Daoy (cell line): Measurements from ENCODE around the gene VWA8. TPM values are rescaled to one million over a fixed set of nuclear protein-coding genes. Genes with fewer than 3 reads are reported as not detected.
"Not testable (repeated sequence)": the region's sequence is repeated elsewhere in the genome, so short reads cannot be mapped to it uniquely, and the experiment has no call there.

Experiments
- DNase-seq: peaks from one replicate; pipeline ENCODE4 v3.0.0-alpha.2; 2015; ENCODE audit warnings: low read depth
- total RNA-seq: library from RNA; depleted of rRNA; stranded (reverse); fragments of >200 nt; shearing (Covaris generic); gene quantifications from 2 replicates; pipeline ENCODE4 v1.2.3, GENCODE V29; 2014

The VWA8 gene
- total RNA-seq, 1 experiment from 2014 or later: 10.1 TPM

DNA sequence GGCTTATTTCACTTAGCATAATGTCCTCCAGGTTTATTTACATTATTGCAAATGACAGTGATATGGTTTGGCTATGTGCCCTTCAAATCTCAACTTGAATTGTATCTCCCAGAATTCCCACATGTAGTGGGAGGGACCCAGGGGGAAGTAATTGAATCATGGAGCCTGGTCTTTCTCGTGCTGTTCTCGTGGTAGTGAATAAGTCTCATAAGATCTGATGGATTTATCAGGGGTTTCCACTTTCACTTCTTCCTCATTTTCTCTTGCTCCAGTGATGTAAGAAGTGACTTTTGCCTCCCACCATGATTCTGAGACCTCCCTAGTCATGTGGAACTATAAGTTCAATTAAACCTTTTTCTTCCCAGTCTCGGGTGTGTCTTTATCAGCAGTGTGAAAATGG lies 109.6 kb downstream of the VWA8 start:
- no peak for DNase-seq

DNA sequence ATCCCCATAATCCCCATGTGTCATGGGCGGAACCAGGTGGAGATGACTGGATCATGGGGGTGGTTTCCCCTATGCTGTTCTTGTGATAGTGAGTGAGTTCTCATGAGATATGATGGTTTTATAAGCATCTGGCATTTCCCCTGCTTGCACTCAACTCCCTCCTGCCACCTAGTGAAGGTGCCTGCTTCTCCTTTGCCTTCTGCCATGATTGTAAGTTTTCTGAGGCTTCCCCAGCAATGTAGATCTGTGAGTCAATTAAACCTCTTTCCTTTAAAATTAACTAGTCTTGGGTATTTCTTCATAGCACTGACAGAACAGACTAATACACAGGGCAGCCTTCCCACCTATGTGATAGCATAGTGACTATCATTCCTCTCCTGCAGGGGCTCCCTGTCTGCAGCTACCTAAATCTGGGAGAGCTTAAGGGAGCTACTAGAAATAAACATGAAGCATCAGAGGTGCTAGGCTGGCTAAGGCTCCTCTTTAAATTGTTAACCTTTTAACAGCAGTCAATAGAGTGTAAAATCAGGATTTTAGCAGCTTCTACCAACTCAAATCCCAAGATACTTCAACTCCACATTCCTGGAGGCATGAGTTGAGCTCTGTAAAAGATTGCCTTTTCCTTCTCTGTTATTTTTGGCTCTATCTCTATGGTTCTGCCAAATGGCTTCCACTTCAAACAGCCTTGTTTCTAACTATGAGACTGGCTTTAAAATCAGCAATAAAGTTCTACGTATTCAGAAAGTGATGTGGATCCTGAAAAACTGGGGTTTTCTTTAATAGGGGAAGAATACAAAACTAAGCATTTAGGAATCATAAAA lies 112.3 kb downstream of the VWA8 start:
- no peak for DNase-seq

DNA sequence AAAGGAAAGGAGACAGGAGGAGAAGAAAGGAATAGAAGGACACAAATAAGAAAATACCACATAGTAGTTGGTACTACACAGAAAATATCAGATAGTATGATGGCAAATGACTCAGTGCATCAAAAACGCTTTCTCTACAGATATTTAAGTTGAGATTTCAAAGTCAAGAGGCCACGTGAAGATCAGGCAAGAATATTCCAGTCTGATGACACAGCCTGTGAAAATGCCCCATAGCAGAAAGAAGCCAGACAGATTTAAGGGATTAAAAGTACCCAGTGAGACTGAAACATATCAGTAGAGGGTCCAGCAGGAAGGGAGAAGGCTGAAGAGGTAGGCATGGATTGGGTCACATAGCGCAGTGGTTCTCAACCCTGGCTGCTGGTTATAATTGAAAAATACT lies 113.7 kb downstream of the VWA8 start:
- DNase-seq: no peak

DNA sequence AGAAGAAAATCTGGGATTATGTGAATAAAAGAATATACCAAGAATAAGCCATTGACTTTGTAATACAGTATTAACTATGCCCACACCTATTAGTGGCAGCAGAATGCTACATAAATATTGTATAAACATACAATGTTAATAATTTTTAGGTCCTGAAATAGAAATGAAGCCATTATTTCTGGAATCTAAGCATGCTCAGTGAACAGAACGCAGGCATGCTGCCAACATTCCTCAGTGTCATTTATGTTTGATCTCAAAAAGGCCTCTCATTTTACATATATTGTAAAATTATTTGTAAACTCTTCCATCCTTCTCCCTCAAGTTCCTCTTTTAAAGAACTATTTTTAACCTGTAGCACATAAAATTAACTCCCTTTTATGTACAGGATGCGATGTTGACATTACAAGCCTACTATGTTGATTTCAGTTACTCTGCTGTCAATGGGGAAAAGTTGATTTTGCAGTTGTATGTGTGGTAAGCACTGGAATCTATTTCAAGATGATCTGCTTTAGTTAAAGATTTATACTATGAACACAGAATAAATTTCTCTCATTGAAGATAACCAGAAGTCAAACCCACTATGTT lies 118.8 kb downstream of the VWA8 start:
- DNase-seq: no peak

DNA sequence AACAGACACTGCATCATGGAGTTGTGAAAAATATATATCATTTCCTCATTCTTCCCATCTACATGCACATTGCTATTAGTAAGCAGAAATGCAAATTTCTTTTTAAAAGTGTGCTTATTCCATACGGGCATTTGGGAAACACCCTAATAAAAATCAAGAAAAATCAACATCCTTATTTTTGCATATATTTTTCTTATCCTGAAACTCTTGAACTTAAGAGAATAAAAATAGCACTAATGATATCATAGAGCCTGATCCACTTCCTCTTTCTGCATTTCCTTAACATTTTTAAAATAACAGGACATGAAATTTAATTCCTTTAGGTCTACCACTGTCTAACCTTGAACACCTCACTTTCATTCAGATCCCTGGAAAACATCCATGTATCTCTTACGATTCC lies 123.3 kb downstream of the VWA8 start:
- no peak for DNase-seq

DNA sequence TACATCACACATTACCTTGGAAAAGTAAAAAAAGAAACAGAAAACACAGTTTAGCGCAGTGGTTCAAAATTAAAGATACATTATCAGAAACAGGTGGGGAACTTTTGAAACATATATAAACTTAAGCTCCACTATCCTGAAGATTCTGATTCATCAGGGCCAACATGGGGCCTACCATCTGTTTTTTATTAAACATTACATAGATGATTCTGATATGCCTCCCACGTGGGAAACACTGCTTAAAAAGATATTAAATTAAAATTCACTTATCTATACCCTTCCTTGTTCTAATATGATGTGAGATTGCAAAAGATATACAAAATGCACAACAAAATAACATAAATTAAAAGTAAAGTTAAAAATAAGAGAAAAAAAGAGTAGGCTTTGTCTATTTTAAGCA lies 125.0 kb downstream of the VWA8 start:
- DNase-seq: no peak

DNA sequence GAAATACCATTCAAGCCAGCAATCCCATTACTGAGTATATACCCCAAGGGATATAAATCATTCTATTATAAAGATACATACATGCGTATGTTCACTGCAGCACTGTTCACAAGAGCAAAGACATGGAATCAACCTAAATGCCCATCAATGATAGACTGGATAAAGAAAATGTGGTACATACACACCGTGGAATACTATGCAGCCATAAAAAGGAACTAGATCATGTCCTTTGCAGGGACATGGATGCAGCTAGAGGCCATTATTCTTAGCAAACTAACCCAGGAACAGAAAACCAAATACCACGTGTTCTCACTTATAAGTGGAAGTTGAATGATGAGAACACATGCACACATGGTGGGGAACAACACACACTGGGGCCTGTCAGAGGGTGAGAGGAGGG lies 126.2 kb downstream of the VWA8 start:
- not testable (repeated sequence) for DNase-seq

DNA sequence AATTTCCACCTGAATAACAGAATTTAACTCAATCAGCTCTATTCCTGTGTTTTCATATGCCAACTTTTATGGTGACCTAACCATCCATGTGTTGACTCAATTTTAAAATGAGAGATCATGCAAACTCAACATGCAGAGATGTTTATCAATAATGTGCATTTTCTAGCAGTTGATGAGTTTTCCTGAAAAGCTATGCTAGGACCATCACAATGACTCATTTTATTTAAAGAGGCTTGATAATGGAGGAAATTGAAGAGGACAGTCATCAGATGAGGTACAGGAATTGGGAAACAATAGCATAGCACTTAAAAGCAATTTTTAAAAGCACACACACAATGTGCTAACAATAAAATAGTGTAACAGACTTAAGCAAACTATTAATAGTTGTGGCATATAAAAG lies 127.1 kb downstream of the VWA8 start:
- no peak for DNase-seq

DNA sequence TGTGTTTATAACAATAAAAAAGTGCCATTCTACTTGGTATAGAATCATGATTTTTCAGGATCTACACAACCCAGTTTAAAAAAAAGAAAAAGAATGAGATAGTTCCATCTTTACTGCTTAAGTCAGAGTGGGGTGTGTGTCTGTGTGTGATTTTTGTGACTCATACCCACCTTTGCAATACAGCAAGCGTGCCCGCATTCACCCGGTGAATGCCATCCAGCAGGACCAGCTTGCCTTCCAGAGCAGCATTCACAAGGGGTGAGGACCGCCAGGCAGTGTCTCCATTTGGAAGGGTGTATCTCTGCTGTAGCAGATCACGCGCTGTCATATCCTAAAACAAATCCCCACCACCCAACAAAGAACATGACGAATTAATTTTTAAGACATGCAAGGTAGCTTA lies 127.7 kb downstream of the VWA8 start:
- peak; percentile 3 for DNase-seq

DNA sequence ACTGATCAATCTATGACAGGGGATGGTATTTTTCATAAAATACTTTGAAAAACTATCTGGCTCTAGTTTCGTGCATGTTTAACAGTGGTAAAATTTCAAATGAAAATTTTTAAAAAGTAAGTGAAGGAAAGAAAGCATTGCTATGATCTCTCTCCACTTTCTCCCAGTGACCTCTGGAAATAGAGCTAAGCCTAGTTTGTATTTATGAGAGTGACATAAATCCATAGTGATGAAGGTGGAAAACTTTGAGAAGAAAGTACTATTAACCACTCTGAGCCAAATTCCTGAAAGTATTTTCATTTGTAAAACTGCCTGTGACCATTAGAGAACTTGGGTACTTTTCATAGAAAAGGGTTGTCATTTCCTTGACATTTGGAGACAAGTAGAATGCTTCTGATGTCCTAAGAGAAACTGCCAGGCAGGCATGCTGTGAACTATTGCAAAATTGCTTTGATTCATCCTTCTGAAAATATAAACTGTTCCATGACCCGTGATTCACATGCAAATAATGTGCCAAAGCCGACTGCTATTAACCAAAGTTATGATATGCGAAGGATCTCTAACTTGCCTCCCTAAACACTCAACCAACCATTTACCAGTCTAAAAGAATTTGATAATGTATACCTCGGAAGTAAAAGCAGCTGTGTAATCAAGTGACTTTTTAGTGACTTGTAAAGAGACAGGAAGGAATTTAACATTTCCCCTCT lies 133.2 kb downstream of the VWA8 start:
- DNase-seq: peak; percentile 71

DNA sequence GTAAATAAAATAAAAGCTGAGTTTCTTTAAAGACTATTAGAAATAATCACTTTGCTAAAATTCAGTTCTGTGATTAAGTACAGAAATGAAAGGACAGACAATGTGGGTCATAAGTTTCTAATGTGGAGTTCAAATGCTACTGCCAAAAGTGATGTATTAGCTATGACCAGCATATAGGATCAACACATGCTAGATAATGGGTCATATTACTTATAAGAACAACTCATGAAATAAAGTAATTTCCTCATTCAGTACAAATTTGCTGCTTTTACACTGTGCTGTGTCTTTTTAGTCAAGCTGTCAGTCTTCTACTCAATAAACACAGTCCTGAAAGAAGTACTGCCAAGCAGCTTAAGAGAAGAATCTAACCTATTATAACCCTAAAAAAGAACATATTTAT lies 135.2 kb downstream of the VWA8 start:
- DNase-seq: no peak

DNA sequence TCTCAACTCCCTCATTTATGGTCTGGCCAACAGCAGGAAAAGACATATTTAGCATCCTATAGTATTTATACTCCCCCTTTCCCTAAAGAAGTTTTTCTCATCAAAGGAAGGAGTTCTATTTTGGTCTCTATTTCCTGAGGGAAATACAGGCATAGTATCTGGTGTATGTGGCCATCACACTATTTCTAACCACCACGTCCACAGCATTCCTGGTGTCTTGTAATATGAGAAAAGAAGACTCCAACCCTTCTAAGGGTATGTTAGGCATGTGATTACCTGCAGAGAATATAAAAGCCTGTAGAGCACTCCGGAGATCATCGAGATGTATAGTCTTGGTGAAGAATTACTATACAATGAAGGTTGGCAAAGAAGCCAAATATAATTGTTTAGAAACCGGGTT lies 137.4 kb downstream of the VWA8 start:
- DNase-seq: no peak

DNA sequence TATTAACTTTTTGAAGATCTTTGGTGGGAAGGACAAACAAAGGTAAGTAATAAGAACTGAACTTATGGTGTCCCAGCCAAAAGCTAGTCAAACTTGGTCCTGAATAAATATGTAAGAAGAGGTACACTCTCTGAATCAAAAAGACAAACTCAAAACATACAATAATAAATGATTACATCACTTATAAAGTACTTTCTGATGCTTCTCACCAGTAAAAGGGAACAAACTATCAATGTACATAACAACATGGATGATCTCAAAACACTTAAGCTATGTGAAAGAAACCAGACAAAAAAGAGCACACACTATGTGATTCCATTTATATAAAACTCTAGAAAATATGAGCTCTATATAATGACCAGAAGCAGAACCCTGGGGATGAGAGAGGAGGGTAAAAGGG lies 138.3 kb downstream of the VWA8 start:
- DNase-seq: no peak

DNA sequence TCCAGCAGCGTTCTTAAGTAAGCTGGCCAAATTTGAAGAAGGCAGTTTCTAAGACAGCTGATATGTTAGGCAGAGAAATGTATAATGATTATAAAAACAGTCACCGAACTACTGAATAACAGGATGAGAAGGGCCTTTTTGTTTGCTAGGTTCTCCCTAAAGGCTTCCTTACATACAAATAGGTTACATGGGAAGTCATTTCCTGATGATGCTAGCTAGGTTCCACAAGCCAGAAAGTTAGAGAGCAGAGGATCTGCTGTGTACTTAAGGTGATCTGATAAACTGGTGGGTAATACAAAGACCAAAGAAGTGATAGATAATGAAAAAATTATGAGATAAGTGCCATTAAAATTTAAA lies 139.7 kb downstream of the VWA8 start:
- DNase-seq: no peak

DNA sequence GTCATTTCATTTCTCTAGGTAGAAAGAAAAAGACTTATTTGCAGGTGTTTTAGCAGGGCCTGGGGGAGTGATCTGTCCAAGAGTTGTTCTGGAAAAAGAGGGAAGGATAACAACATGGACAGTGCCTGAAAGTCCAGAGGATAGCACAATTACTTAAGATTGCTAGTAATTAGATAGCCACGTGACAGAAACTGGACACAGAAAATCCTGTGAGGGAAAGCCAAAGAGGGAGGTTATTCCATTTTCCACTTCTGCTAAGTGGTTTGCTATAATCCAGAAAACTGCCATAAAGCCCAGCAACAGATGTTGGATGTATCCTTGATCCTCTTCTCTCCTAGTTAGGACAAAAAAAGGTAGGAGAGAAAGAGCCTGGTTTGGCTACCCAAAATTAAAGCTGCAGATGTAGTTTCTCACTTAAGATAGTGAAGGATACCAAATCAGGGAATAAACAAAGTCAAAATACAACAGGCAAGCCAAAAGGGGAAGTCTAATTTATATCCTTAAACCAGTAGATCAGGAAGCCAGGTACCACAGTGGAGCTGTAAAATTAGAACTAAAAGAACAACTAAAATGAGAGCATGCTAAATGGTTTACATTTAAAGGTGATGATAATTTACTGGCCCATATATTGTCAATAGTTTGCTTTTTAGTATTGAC lies 140.2 kb downstream of the VWA8 start:
- DNase-seq: no peak

DNA sequence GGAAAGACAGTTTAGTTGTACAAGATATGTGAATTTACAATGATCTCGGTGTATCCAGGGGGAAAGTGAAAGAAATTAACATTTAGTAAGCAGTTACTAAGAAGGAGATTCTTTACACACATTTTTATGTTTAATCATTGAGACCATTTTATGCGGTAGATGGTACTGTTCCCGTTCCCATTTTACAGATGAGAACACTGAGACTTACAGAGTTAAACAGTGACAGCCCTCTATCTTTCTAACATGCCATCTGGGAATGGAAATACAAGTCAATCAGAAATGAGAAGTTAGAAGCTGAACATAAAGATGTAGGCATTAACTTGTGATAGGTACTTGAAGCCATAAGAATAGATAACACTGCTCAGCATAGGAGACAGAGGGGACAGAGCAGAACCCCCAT lies 144.9 kb downstream of the VWA8 start:
- no peak for DNase-seq

DNA sequence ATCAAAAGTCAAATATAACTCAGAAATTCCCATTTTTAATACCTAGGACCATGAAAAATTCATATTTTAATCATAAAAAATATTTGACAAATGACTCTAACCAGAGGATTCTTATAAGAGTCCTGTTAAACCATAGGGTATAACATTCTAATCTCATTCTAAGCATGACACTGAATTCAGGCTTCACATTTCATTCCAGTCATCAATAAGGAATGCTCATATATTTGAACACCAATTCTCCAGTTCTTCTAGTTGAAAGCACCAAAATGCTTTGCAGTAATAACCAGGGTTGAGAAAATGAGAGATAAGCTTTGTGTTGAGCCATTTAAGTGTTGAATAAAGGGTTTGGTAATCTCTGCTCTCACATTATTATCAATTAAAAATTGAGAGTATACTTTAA lies 147.5 kb downstream of the VWA8 start:
- DNase-seq: no peak

DNA sequence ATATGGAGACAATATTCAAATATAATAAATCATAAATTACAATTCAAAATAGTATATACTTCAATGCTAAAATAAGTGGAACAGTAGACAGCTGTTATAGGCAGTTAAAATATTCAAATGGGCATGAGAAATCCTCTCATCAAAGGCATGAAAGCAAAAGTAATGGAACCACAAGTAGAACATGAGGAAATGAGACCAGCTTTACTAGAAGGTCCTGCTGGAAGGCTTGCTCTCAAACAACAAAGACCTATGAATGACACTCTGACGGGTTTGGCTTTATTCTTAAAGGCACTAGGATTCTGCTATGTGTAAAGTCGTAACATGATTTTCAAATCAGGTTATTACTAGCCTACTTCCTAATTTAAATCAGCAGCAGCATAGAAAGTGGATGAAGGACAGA lies 148.1 kb downstream of the VWA8 start:
- no peak for DNase-seq

DNA sequence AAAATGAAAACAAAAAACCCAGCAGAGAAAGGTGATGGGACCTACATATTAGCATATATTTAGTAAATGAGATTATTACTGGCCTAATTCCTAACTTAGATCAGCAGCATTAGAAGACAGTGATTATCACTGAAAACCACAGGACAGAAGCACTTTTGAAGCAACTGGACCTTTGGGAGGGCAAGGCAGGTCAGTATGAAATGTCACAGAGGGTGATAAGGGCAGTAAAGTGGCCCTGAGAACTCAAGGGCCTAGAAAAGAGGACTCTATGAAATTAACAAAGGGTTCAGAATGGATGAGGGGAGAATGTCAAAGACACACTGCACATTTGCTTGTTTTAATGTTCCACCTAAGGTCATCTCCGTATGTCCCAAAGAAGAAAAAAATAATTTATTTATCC lies 148.7 kb downstream of the VWA8 start:
- no peak for DNase-seq

DNA sequence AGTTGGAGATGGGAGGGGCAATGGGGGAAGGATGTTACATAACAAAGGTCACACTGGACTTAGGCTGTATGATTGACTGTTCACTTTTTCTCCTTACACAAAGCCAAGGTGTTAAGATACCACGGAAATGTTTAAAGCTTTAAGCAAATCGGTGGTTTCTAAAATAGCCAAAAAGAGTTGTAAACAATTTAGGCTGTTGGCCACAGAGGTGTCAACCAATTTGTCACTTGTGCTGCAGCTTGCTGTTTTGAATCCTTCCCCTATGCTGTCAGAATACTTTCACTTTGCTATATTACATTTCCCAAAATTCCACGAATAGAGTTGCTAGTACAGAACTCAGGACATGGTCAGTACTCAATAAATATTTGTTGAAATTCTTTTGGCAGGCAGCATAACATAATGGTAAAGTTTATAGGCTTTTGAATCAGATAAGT lies 149.3 kb downstream of the VWA8 start:
- DNase-seq: no peak

DNA sequence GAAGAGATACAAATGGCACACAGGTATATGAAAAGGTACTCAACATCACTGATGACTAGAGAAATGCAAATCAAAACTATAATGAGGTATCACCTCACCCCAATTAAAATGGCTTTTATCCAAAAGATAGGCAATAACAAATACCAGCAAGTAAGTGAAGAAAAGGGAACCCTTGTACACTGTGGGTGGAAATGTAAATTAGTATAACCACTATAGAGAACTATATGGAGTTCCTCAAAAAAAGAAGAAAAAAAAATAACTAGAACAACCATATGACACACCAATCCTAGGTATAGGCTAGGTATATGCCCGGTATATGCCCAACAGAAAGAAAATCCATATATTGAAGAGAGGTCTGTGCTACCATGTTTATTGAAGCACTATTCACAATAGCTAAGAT lies 150.9 kb downstream of the VWA8 start:
- DNase-seq: no peak

DNA sequence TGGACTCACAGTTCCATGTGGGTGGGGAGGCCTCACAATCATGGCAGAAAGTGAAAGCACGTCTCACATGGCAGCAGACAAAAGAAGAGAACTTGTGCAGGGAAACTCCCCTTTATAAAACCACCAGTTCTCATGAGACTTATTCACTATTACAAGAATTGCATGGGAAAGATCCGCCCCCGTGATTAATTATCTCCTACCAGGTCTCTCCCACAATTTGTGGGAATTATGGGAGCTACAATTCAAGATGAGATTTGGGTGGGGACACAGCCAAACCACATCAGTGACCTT lies 157.5 kb downstream of the VWA8 start:
- DNase-seq: not testable (repeated sequence)
